MCF 10A (cell line): ENCODE data around the gene PTPRM. TPM values are rescaled to one million over a fixed set of nuclear protein-coding genes. Genes with fewer than 3 reads are reported as not detected.

Experiments
- BruUV-seq: library from RNA; stranded (reverse); fragments of 400-500 nt; replicated peaks from 2 replicates; lab custom pipeline; 2021; lab: Mats Ljungman, UMichigan
- CTCF ChIA-PET: fragments of 300-600 bp; sonication (Branson Sonifier 250); formaldehyde crosslinking; extraction: SDS; loops from one replicate; lab custom pipeline; 2021; ENCODE audit warnings: antibody characterized with exemption, inconsistent platforms; lab: Yijun Ruan, JAX
- POLR2A ChIA-PET: fragments of 300-600, 350-650 bp; sonication (Branson Sonifier 250); formaldehyde crosslinking; extraction: SDS; loops from one replicate; lab custom pipeline; 2020; ENCODE audit warnings: antibody characterized with exemption, inconsistent platforms; lab: Yijun Ruan, JAX
- DNase-seq: peaks from one replicate; pipeline ENCODE4 v3.0.0-alpha.2; 2018; ENCODE audit not compliant: unreplicated experiment
- H3K27ac Mint-ChIP-seq: one replicate; pipeline ENCODE4 v1.8.0; 2022; ENCODE audit warnings: mild to moderate bottlenecking, low read depth, mixed read lengths; ENCODE audit not compliant: unreplicated experiment
- H3K27me3 Mint-ChIP-seq: one replicate; pipeline ENCODE4 v1.8.0; 2022; ENCODE audit warnings: mixed read lengths; ENCODE audit not compliant: insufficient read depth, unreplicated experiment
- H3K36me3 Mint-ChIP-seq: one replicate; pipeline ENCODE4 v1.8.0; 2022; ENCODE audit warnings: mild to moderate bottlenecking, moderate library complexity, mixed read lengths; ENCODE audit not compliant: insufficient read depth, unreplicated experiment
- H3K4me1 Mint-ChIP-seq: one replicate; pipeline ENCODE4 v1.8.0; 2022; ENCODE audit warnings: mixed read lengths; ENCODE audit not compliant: insufficient read depth, unreplicated experiment
- H3K4me3 Mint-ChIP-seq: one replicate; pipeline ENCODE4 v1.8.0; 2022; ENCODE audit warnings: mild to moderate bottlenecking, moderate library complexity, mixed read lengths; ENCODE audit not compliant: unreplicated experiment
- H3K9me3 Mint-ChIP-seq: one replicate; pipeline ENCODE4 v1.8.0; 2022; ENCODE audit warnings: mixed read lengths; ENCODE audit not compliant: unreplicated experiment
- CTCF ChIP-seq: fragments of 200-600 bp; IDR thresholded peaks from one replicate; pipeline ENCODE4 v1.8.0; 2022; ENCODE audit warnings: antibody characterized with exemption, mild to moderate bottlenecking; ENCODE audit not compliant: unreplicated experiment
- intact Hi-C: fragments of 100-400 bp; cut with micrococcal nuclease; formaldehyde crosslinking; loops from 2 replicates; pipeline ENCODE4 v1.14.1; 2022
- total RNA-seq: library from RNA; stranded (reverse); gene quantifications from 2 replicates; pipeline ENCODE4 v1.2.3, GENCODE V29; 2022

The PTPRM gene
- total RNA-seq, 1 experiment from 2014 or later: 82.8 TPM

GRCh38 chr18:7876354-7877104 lies 309.4 kb downstream of the PTPRM start:
- intact Hi-C loops: loop anchor here (10.0 kb wide), 2 partner anchors 108 to 168 kb away; no protein-coding TSS in a partner anchor
- no peak for TF ChIP-seq CTCF
- H3K27ac Mint-ChIP-seq: peak overlapping the region; percentile 80
- no peak for DNase-seq
- CTCF ChIA-PET: interaction anchor here (1.7 to 2.3 kb wide), 2 partner anchors 33 to 87 kb away, joined by 5 to 7 read pairs; no protein-coding TSS in a partner anchor
- H3K36me3 Mint-ChIP-seq: peaks cover 5% of the 10 kb centered on the region
- no peak overlapping the region for H3K4me3 Mint-ChIP-seq
- BruUV-seq: no TSS peak
- no peaks in the 10 kb centered on the region for H3K9me3 Mint-ChIP-seq
- POLR2A ChIA-PET: interaction anchor here (0.7 to 1.5 kb wide), 5 partner anchors 29 to 82 kb away, joined by 3 to 7 read pairs (median 4); no protein-coding TSS in a partner anchor
- H3K4me1 Mint-ChIP-seq: peaks cover 55% of the 10 kb centered on the region
- no peaks in the 10 kb centered on the region for H3K27me3 Mint-ChIP-seq

GRCh38 chr18:7877609-7878008 lies 310.5 kb downstream of the PTPRM start:
- peak; percentile 42 for DNase-seq
- ChIA-PET CTCF (interaction anchor here (0.5 to 2.3 kb wide), 4 partner anchors 18 to 605 kb away, joined by 4 to 7 read pairs (median 6); no protein-coding TSS in a partner anchor), POLR2A (interaction anchor here (0.8 to 2.5 kb wide), 8 partner anchors 19 to 110 kb away, joined by 3 to 6 read pairs (median 4); no protein-coding TSS in a partner anchor)
- intact Hi-C loops: loop anchor here (10.0 kb wide), 2 partner anchors 107 to 167 kb away; no protein-coding TSS in a partner anchor
- no peak for TF ChIP-seq CTCF
- Mint-ChIP-seq H3K9me3 (no peaks in the 10 kb centered on the region), H3K27me3 (no peaks in the 10 kb centered on the region), H3K4me1 (peaks cover 44% of the 10 kb centered on the region), H3K36me3 (peaks cover 5% of the 10 kb centered on the region), H3K27ac (peak overlapping the region; percentile 80), H3K4me3 (no peak overlapping the region)
- BruUV-seq: no TSS peak

DNA sequence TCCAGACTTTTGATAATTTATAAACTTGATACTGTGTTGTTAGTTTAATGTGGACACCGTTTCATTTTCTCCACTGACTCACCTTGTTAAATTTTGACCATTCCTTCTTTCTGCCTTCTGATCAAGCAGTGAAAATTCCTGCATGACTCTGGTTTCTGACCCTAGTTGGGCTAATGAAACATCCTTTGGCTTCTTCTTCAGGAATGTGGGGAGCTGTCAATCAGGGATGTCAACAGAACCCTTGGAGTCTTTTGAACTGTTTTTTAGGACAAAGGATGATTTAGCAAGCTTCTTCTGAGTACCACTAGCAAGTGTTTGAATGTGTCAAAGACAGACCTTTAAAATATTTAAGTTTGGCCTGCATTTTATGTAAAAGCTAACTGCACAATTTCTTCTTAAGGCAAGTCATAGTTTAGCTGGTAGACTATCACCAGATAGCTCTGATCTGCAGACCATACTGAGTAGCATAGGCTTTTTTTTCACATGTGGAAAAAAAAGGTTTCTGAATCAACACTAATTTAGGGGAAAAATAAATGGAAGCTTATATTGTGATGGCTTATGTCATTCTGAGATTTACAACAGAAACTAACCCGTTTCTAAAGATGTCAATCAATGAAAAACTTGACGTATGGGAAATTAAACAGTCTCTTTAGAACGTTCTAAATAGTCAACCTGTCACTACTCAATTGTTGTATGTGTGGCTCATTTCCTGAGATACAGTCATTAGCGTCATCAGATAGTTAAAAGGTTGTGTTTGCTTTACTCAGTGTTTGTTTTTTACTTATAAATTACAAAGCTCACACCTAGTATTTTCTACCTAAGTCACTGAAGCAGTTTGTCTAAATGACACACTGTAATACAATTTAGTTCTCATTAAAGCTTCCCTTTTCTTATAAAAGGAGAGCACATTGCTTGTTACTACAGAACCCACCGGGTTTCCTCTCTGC lies 311.4 kb downstream of the PTPRM start:
- ChIA-PET POLR2A (interaction anchor here (0.8 to 2.5 kb wide), 10 partner anchors 18 to 308 kb away, joined by 3 to 7 read pairs (median 6); no protein-coding TSS in a partner anchor), CTCF (interaction anchor here (0.6 to 2.3 kb wide), 7 partner anchors 21 to 606 kb away, joined by 3 to 6 read pairs (median 3); no protein-coding TSS in a partner anchor)
- Mint-ChIP-seq H3K9me3 (no peaks in the 10 kb centered on the region), H3K36me3 (peaks cover 5% of the 10 kb centered on the region), H3K4me3 (no peak overlapping the region), H3K27ac (peak overlapping the region; percentile 80), H3K27me3 (no peaks in the 10 kb centered on the region), H3K4me1 (peaks cover 38% of the 10 kb centered on the region)
- BruUV-seq: no TSS peak
- TF ChIP-seq CTCF: no peak
- DNase-seq: peak; percentile 39
- intact Hi-C loops: loop anchor here (10.0 kb wide), 2 partner anchors 106 to 166 kb away; no protein-coding TSS in a partner anchor
